Nucleus accumbens (tissue), 56 donors: ENCODE results near the gene CYYR1.
A peak's percentile ranks its signal among the peaks of the same experiment; 100 is the strongest.
"Not testable (repeated sequence)": the region's sequence is repeated elsewhere in the genome, so short reads cannot be mapped to it uniquely, and the experiment has no call there.

ENCODE experiments used
- DNase-seq, 56 donors: peaks; one replicate each; lab custom pipeline; 2025; lab: John Stamatoyannopoulos, UW

Gene CYYR1

DNA sequence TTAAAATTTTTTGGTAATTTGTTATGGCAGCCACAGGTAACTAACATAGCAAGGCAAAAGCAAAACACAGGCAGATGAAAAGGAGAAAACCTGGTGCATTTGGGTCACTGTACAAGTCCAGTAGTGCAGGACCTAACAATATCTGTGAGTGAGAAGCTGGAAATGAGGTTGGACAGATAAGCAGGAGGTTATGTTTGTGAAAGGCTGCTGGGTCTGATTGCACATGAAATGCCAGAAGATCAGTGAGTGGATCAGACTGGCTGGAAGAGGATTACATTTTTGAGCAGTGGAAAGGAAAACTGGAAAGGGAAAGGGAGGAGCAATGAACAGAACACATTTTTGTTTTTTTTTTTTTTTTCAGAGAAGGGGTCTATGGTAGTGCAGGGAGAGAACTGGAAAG is 73.6 kb downstream of the CYYR1 start:
- DNase-seq: no peak

DNA sequence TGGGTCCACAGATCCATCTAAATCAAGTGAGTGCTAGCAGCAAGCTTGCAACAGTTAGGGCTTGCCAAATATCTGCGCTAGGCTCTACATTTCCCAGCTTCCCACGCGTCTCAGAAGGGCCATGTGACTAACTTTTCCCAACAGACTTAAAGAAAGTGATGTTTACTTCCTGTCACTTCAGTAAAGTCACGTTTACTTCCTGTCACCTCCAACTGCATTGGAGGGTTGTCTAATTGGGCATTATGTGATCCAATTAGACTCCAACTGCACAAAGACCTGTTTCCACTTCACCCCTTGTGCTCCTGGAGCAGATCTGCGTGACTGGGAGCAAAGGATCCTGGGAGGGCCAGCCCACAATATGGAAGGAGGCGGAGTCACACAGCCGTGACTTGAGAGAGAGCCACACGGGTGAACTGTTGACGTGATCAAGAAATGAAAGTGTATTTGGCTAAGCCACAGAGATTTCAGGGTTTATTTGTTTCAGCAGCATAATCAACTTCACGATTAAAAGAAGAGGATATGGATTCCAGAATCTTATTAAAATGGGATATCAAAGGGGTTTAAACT is 77.7 kb downstream of the CYYR1 start:
- DNase-seq: no peak

DNA sequence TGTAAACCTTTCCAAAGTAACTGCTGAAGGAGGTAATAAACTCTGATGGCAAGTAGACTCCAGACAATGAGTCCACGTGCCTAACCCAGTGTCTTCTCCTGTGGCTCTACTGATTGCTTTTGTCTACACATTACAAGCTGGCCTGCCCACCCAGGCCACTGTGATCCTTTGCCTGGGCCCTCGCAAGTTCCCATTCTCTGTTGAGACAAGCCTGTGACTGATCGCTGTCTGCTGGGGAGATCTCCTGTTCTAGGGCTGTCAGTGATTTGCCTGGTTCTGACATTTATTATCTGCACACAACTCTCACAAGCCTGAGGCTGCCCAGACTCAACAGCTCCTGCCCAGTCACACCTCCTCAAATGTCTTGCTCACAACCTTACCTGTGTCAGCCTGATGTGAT is 81.4 kb downstream of the CYYR1 start:
- DNase-seq: no peak

DNA sequence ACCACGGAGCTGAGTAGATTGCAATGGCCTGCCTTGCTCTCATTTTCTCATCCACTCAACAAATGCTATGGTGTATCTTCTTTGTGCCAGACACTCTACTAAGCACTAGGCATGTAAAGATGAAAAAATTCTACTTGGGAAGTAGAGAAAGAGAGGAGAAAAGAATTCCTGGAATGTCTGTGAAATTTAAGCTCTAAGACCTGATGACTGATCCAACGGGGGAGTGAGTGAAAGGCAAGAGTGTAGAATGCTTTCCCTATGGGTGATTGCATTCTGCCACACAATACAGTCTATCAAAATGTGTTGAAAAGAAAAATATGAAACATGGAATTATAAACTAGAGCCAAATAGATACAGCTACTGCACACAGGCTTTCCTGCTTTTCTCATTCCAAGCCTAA is 82.3 kb downstream of the CYYR1 start:
- DNase-seq: no peak

DNA sequence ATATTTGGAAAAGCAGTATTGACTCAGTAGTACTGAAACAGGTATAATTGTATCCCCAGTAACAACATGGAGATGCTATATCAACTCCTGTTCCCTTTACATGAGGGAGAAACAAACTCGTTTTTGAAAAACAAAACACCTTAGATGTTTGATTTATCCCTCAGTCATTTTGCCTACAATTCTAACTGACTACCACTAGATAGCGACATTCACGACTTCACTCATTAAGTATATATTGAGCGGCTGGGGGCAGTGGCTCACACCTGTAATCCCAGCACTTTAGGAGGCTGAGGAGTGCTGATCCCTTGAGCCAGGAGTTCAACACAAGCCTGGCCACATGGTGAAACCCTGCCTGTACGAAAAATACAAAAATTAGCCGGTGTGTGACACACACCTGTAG is 83.3 kb downstream of the CYYR1 start:
- DNase-seq: no peak

DNA sequence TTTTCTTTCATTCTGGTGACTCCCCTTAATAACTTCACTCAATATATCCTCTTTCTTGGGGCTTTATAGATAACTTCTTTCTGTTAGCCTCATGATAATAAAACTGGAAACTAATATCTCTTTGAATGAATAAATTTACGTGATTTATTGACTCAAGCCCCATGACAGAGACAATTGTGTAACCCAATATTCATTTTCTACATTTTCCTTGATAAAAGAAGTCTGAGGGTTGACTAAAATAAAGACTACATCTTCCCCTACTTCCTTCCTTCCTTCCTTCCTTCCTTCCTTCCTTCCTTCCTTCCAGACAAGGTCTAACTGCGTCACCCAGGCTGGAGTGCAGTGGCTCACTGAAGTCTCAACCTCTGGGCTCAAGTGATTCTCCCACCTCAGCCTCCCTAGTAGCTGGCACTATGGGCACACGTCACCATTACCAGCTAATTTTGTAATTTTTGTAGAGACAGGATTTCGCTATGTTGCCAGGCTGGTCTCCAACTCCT is 85.1 kb downstream of the CYYR1 start:
- no peak for DNase-seq

DNA sequence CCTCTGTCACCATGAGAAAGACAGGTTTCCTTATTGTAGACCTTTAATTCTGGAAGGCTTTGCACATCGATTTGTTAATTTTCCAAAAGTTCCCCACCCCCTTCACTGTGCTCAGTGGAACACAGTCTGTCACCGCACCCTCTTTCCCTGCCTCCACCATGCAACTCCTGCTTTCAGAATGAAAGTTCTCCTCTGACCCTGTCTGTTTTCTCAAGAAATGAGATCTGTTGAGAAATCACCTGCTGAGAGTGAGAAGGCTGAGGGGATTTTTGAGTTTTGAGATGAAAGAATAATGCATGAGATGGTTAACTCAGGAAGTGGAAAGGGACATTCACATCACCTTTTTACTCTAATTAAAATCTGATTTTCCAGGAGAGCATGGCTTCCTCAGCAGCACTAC is 99.6 kb downstream of the CYYR1 start:
- no peak for DNase-seq

DNA sequence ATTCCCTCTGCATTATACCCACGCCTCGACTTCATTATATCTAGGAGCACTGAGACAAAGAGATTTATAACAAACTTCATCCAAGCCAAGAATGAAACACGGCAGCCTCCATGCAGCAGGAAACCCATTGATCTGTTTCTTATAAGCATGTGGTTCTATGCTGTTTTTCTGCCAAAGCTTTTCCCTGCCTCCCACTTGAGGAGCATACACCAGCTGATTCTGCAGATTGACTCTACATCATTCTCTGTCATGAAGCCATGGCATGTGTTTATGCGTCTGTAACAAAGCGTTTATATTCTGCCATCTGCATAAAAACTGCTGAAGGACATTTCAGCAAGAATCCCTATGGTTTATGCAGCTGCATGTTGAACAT is 102.0 kb downstream of the CYYR1 start:
- DNase-seq: no peak

DNA sequence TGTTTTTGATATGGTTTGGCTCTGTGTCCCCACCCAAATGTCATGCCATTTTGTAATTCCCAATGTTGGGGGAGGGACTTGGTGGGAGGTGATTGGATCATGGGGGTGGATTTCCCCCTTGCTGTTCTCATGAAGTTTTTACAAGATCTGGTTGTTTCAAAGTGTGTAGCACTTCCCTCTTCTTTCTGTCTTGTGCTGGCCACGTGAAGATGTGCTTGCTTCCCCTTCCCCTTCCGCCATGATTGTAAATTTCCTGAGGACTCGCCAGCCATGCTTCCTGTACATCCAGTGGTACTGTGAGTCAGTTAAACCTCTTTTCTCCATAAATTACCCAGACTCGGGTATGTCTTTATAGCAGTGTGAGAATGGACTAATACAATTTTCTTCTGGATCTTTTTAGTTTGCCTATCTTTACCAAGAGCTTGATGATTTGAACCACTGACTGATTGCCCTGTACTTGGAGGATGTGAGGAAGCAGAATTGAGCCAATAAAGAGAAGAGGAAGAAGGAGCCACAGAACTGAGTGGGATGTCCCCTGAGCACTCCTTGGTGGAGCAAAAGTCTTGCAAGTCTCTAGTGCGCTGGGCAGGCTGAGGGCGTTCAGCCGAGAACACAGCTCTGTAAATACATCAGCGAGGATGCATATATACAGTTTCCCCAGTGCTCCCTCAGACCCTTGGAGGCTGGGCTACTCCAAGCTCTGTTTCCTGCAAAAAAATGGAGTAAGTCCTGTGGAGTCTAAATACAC is 102.6 kb downstream of the CYYR1 start:
- peak in 1 of 56 donors; percentile 7 for DNase-seq

DNA sequence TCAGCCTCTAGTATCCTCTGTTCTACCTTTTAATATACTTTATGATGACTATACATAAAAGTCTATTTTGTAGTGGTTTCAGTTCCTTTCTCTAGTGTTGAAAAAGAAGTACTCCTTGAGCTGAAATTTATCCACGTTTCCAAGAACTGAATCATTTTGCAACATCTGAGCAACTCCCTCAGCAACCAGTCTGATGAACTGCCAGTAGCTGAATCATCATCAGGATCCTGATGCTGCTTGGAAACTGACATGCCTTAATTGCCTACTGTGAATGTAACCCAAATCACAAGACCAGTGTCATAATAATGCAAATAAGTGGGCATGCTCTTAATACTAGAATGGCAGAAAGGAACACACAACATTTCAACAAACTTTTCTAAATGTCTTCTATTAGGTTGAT is 103.3 kb downstream of the CYYR1 start:
- peak in 15 of 56 donors; percentile 0 to 59 (median 12) for DNase-seq

DNA sequence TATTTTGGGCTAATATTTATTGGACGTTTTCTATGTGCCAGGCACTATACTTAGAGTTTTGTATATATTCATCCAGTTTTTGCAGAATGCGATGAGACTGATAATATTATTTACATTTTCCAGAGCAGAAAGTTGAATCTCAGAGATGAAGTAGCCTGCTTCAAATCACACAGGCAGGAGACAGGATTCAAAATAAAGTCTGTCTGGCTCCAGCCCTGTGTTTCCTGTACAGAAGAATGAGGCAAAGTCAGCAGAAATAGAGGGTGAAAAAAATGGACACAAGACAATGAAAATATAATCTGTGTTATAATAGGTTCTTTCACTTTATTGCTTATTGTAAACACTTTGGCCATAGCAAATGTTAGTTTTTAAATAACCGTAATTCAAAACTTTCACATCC is 107.2 kb downstream of the CYYR1 start:
- no peak for DNase-seq

DNA sequence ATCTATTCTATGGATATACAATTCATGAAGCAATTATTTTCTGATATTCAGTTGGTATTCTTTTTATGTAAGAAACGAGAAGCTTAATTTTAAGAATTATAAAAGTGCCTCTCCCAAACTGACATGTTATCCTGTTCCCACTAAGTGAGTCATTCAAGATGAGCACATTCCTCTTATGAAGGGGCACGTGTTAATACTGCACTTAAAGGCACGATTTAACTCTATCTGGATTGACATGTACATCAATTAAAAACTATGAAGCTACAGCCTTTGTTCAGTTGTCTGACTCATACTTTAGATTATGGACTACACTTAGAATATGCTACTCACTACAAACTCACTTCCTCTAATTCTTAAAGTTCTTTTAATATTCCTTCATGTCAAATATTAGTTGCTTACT is 111.6 kb downstream of the CYYR1 start:
- DNase-seq: peak in 1 of 56 donors; percentile 7

DNA sequence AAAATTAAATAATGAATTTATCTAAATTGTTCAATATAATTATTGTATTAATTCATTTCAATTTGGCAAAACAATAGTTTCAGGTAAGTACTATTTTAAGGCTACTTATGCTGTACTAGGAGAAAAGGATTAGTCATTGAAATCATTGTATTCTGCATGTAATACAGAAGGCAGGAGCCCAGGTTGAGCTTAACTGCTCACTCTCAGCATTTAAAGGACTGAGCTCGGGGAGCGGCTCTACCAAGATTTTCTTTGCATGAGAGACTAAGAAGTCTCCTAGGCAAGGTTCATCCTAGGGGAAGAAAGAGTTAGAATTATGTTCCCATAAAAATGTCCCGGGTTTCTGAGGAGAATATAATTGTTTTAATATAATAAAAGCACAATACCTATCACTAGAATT is 112.5 kb downstream of the CYYR1 start:
- DNase-seq: peak in 7 of 56 donors; percentile 4 to 41 (median 15)

DNA sequence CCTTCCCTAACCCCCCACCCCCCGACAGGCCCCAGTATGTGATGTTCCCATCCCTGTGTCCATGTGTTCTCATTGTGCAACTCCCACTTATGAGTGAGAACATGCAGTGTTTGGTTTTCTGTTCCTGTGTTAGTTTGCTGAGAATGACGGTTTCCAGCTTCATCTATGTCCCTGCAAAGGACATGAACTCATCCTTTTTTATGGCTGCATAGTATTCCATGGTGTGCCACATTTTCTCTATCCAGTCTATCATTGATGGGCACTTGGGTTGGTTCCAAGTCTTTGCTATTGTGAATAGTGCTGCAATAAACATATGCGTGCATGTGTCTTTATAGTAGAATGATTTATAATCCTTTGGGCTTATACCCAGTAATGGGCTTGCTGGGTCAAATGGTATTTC is 114.2 kb downstream of the CYYR1 start:
- not testable (repeated sequence) for DNase-seq

DNA sequence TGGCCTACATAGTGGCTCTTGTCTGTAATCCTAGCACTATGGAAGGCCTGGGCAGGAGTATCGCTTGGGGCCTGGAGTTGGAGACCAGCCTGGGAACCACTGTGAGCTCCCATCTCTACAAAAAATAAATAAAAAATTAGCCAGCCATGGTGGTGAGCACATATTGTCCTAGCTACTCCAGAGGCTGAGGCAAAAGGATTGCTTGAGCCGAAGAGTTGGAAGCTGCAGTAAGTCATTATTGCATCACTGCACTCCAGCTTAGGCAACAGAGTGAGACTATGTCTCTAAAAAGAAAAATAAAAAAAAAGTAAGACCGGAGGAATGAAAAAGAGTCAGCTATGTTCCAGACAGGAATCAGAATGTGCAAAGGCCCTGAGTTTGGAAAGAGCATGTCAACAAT is 115.3 kb downstream of the CYYR1 start:
- DNase-seq: no peak

DNA sequence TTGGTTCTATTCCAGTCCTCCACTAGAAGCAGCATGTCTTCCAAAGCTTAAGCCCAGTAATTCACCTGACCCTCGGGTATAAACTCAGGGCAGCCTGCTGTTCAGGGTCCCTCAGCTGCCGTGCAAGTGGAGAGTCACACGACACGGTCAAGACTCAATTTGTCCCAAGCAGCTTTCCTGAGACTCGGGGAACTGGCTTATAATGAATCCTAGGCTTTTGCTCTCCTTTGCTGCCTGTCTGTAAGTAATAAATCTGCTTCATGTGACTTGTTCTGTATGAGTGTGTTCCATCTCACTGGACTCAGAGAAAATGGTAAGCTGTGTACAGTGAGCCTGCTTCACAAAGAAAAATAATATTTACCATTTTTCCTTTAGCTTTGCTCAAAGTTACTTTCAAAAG is 119.8 kb downstream of the CYYR1 start:
- DNase-seq: no peak

DNA sequence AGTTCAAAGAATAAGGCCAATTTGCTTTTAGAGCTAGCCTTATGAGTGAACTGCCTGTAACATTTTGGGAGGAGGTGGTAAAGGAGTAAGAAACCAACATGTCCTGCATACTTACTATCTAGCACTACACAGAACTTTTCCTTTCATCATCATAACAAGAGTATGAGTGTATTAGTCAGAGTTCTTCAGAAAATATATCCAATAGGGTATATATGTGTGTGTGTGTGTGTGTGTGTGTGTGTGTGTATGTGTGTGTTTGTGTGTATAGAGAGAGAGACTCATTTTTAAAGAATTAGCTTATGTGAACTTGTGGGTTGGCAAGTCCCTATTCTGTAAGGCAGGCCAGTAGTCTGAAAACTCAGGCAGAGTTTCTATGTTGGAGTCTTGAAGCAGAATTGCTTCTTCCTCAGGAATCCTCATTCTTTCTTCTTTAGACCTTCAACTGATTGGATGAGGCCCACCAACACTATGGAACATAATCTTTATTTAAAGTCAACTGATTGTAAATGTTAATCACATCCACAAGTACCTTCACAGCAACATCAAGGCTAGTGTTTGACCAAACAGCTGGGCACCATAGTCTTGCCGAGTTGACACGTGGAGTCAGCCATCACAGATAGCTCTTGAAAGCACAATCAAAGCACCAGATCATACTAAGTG is 121.9 kb downstream of the CYYR1 start:
- no peak for DNase-seq

DNA sequence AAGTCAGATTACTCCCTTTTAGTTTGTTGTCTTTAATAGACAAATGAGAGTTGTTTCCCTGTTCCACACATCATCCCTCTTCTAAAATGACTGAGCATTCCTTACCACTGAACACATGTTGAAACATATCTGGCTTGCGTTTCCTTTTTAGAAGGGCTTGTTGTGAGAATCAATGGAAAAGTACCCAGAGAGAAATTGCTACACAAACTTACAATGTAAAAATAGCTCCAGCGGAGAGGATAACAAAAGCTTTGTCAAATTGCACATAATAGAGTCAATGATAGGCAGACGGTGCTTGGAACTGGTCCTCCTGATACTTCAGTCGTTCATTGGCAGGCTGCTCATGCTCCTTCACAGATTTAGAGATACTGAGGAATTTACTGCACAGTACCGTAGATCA is 123.9 kb downstream of the CYYR1 start:
- DNase-seq: peak in 5 of 56 donors; percentile 3 to 28 (median 14)

DNA sequence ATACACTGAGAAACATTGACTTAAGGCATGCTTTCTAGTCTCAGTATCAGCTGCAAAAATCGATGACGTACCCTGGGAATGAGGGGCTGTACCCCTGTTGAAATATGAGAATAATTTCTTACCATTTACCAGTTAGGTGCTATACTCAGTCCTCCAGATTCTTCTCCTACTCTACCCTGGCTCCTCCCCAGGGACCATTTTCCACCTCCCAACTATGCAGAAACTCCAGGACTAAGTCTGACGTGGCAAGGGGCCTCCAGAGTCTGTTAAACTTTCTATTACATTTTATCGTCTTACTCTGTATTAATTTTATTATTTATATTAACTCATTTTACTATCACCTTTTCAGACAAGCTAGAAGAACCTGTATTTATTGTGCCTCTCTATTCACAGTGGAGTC is 124.3 kb downstream of the CYYR1 start:
- DNase-seq: no peak

DNA sequence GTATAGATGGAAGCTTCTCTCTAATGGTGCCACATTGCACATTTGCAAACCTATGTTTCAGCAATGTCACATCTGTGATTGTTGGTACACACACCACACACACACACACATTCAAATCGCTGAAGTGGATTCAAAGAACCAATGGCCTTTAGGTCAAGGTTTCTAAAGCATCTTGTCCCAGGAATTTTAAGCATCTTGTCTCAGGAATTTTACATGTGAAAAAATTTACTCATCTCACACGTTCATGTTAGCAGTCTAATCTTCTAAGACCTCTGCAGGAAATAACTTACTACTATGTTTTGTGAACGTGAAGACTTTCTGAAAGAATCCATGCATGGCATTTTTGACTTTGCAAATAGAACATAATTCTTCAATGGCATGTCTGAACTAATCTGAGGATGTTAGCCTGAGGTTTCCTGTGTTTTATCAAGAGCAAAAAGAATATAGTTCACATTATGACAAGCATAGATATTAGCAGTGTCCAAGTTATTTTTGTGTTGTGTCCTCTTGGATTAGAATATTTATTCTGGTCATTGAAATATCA is 125.1 kb downstream of the CYYR1 start:
- DNase-seq: no peak

DNA sequence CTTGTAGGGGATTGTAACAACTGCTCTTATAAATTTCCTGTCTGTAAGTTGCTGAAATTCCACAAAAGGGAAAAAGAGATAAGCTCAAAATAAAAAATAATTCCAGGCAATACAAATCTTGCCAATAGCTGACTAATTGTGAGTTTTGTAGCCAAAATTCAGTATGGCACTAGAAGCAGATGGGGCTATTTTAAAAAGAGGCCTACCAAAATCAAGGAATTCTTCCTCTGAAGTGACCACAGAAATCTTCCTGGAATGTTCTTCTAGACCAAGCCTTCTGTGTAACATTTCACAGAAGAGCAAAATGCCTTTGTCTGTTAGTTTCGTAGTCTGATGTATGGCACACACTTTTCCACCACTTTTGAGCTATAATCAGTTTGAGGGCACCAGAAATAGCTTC is 127.6 kb downstream of the CYYR1 start:
- no peak for DNase-seq

DNA sequence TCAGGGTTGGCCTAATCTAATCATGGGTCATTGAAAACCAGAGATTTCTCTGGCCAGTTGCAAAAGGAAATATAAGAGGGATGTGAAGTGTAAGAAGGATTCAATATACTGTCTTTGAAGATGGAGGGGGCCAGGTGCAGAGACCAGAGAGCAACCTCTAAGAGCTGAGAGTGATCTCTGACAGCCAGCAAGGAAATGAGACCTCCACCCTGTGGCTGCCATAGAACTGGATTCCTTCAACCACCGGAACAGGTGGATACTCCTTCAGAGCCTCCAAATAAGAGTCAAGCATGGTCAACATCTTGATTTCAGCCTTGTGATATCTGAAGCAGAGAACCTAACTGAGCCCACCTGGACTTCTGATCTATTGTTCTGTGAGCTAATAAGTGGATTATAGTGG is 128.4 kb downstream of the CYYR1 start:
- DNase-seq: no peak
